Neural cell (in vitro differentiated cells): Measurements from ENCODE around the gene SLX1A.
"Not testable (repeated sequence)": the region's sequence is repeated elsewhere in the genome, so short reads cannot be mapped to it uniquely, and the experiment has no call there.

Experiments
- EP300 ChIP-seq: fragments of 450-650 bp; conservative IDR thresholded peaks from 2 replicates; pipeline ENCODE4 v1.6.1; 2014; ENCODE audit warnings: antibody characterized with exemption, mild to moderate bottlenecking, moderate library complexity; ENCODE audit not compliant: poor library complexity, severe bottlenecking
- EZH2 ChIP-seq: fragments of 200-600, 300-800 bp; shearing (Covaris generic), sonication (generic); IDR thresholded peaks from 2 replicates; pipeline ENCODE4 v1.6.1; 2014; ENCODE audit warnings: antibody characterized with exemption, low read length, borderline replicate concordance, mild to moderate bottlenecking; ENCODE audit not compliant: insufficient read depth, poor library complexity, severe bottlenecking
- POLR2AphosphoS5 ChIP-seq: IDR thresholded peaks from 2 replicates; pipeline ENCODE4 v1.6.1; 2012
- RAD21 ChIP-seq: fragments of 450-650 bp; conservative IDR thresholded peaks from 2 replicates; pipeline ENCODE4 v1.6.1; 2014; ENCODE audit warnings: antibody characterized with exemption, mild to moderate bottlenecking, moderate library complexity
- SMC3 ChIP-seq: fragments of 450-650 bp; conservative IDR thresholded peaks from 2 replicates; pipeline ENCODE4 v1.6.1; 2014; ENCODE audit warnings: antibody characterized with exemption, mild to moderate bottlenecking, moderate library complexity; ENCODE audit not compliant: poor library complexity
- TAF1 ChIP-seq: IDR thresholded peaks from 2 replicates; pipeline ENCODE4 v1.6.1; 2012; ENCODE audit warnings: low read depth
- TF ChIP-seq, protein P1 (sequence below): fragments of 450-650 bp; IDR thresholded peaks from 2 replicates; pipeline ENCODE4 v1.5.1; 2014; ENCODE audit warnings: antibody characterized with exemption, mild to moderate bottlenecking, moderate library complexity; ENCODE audit not compliant: poor library complexity, severe bottlenecking

DNA sequence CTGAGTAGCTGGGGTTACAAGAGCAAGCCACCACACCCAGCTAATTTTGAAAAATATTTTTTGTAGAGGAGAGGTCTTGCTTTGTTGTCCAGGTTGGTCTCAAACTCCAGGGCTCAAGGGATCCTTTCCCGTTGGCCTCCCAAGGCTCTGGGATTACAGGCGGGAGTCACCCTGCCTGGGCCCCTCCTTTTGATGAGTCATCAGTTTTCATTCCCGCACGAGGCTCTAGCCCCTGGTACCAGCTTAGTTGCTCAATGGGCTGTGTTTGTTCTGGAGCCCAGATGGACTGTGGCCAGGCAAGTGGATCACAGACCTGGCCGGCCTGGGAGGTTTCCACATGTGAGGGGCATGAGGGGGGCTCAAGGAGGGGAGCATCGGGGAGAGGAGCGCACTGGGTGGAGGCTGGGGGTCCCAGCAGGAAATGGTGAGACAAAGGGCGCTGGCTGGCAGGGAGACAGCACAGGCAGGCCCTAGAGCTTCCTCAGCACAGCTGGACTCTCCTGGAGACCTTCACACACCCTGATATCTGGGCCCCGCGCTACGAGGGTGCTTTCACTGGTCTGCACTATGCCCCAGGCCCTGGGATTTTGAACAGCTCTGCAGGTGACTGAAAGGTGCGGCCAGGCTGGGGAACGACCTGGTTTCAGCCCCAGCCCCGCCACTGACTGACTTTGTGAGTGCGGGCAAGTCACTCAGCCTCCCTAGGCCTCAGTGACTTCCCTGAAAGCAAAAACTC, 6.1 kb downstream of the SLX1A start:
- TF ChIP-seq, protein P1, sequence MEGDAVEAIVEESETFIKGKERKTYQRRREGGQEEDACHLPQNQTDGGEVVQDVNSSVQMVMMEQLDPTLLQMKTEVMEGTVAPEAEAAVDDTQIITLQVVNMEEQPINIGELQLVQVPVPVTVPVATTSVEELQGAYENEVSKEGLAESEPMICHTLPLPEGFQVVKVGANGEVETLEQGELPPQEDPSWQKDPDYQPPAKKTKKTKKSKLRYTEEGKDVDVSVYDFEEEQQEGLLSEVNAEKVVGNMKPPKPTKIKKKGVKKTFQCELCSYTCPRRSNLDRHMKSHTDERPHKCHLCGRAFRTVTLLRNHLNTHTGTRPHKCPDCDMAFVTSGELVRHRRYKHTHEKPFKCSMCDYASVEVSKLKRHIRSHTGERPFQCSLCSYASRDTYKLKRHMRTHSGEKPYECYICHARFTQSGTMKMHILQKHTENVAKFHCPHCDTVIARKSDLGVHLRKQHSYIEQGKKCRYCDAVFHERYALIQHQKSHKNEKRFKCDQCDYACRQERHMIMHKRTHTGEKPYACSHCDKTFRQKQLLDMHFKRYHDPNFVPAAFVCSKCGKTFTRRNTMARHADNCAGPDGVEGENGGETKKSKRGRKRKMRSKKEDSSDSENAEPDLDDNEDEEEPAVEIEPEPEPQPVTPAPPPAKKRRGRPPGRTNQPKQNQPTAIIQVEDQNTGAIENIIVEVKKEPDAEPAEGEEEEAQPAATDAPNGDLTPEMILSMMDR, result not testable (repeated sequence)
- not testable (repeated sequence) for TF ChIP-seq SMC3, RAD21, EZH2, TAF1, EP300, POLR2AphosphoS5
